Stimulated activated CD8-positive, alpha-beta memory T cell treated with anti-CD3 and anti-CD28 coated beads, Interleukin-12 subunit alpha, Interleukin-12 subunit beta, amount 100 ng/mL, for 4 hours (primary cell): ENCODE measurements around the gene FTH1.

Source experiments
- DNase-seq: peaks from one replicate; pipeline ENCODE4 v3.0.0-alpha.2; 2020; ENCODE audit warnings: low read depth

The FTH1 gene

GRCh38 chr11:61948505-61948904 lies 18.9 kb downstream of the FTH1 start:
- DNase-seq, result no peak

GRCh38 chr11:61947486-61948210 lies 19.8 kb downstream of the FTH1 start:
- DNase-seq, result no peak

DNA sequence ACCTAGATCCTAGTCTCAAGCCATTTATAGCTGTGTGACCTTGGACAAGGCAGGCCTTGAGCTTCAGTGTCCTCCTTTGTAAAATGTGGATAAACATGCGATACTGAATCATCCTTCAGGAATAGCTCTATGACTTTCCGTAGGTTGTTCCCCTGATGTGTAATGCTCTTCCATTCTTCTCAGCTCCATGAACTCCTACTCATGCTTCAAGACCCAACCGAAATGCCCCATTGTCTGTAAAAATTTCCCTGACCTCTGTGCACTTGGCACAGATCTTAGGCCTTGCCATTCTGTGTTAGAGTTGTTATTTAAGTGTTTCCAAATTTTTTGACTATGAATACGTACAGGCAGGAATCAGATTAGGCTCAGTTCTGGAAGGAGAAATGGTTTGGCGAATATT lies 20.5 kb downstream of the FTH1 start:
- DNase-seq, result no peak

DNA sequence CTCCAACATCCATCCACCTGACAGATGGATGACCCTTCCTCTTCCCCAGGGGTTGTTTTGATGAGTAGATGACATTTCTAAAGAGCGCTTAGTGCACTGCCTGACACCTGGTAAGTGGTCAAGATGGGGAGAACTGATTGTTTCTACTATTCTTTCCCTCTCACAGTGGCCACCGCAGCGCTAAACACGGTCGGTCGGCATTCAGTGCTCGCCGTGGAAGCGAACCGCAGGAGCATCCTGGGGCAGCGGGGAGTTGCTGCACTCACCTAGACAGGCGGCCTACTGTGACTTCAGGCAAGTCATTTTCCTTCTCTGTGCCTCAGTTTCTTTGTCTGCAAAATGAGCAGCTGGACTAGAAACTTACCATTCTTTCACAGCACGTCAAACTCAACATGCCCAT lies 22.2 kb downstream of the FTH1 start:
- DNase-seq, result no peak

DNA sequence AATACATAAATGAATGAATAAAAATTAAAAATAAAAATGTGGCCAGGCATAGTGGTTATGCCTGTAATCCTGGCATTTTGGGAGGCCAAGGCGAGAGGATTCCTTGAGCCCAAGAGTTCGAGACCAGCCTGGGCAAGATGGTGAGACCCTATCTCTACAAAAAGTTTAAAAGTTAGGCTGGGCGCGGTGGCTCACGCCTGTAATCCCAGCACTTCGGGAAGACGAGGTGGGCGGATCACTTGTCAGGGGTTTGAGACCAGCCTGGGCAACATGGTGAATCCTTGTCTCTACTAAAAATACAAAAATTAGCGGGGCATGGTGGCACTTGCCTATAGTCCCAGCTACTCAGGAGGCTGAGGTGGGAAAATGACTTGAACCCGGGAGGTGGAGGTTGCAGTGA lies 27.0 kb downstream of the FTH1 start:
- no peak for DNase-seq

- DNase-seq, result no peak
Observed at GRCh38 chr11:61935861-61936260, 31.6 kb downstream of the FTH1 start.

DNA sequence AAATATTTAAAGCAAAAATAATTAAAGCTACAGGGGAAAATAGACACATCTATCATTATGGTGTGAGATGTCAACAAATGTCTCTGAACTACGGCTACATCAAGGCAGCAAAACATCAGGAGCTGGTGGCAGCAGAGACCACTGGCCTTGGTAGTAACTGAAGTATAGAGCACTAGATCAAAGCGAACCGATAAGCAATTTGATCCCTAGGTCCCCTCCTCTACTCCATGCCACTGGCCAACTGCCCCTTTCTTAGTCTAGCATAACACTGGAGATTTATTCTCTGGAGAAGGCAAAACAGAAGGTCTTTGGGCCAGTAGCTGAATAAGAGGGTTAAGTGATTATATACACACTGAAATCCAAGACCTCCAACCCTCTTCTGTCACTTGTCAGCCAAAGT lies 36.5 kb downstream of the FTH1 start:
- no peak for DNase-seq

DNA sequence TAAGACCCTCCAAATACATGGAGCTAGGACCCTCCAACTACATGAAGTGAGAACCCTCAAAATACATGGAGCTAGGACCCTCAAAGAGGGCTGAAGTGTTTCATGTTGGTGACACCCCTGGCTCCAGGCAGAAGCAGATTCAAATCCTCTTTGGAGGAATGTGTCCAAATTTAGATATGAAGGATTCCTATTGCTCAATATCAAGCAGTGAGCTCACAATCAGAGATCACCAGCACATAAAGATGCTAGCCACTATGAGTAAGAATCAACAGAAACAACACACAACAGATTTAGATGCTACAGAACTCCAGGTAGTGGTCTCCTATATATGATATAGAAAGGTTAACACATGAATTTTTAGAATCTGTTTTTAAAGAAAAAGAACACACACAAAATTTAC lies 38.8 kb downstream of the FTH1 start:
- DNase-seq, result no peak

DNA sequence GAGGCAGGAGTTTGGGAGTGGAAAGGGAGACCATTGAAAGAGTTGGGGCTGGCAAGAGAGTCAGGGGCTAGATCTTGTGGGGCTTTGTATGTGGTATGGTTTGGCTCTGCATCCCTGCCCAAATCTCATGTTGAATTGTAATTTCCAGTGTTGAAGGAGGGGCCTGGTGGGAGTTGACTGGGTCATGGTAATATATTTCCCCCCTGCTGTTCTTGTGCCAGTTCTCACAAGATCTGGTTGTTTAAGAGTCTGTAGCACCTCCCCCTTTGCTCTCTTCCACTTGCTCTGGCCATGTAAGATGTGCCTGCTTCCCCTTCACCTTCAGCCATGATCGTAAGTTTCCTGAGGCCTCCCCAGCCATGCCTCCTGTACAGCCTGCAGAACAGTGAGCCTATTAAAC lies 39.9 kb downstream of the FTH1 start:
- no peak for DNase-seq

DNA sequence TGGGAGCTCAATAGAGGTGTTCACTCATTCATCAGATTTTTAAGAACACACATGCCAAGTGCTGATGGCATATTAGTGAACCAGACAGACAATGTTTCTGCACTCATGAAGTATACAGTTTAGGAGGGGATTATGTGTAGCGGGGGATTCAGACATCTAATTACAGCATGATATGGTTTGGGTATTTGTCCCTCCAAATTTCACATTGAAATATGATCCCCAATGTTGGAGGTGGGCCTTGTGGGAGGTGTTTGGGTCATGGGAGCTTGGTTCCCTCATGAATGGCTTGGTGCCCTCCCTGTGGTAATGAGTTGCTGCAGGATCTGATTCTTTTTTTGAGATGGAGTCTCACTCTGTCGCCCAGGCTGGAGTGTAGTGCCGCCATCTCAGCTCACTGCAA lies 41.2 kb downstream of the FTH1 start:
- no peak for DNase-seq

DNA sequence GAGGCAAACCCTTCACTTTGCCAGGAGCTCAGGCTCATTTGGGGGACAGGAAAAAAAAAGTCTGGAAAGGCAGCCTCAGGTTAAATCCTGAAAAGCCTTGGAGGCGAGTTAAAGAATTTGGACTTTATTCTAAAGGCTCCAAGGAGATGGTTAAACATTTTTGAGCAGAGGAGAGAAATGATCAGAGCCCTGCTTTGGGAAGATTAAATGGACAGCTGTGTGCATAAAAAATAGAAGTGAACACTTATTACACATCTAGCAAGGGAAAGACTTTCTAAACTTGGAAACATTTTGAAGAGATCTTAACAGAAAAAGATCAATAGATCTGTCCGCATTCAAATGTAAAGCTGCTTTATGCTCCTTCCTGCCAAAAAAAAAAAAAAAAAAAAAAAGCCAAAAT lies 41.7 kb downstream of the FTH1 start:
- no peak for DNase-seq

GRCh38 chr11:61924064-61924455 lies 43.4 kb downstream of the FTH1 start:
- no peak for DNase-seq

GRCh38 chr11:61923166-61924063 lies 44.0 kb downstream of the FTH1 start:
- DNase-seq, result no peak

GRCh38 chr11:61922539-61922938 lies 44.9 kb downstream of the FTH1 start:
- DNase-seq, result no peak

DNA sequence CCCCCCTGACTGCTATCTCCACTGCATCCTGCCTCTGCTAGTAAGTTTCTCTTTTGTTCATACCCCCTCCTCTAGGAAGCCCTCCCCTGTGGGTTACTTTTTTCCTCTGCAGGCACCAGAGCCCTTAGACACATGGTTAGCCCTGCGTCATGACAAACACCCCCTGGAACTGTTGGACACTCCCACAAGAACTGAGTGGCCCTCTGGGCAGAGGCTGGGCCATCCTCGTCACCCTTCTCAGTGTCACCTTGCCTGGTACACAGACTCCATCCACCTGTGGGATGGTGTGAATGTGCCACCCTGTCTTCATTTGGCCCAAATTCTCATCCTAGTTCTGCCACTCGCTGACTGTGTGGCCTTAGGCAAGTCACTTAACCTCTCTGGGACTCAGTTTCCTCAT lies 46.0 kb downstream of the FTH1 start:
- DNase-seq, result no peak

DNA sequence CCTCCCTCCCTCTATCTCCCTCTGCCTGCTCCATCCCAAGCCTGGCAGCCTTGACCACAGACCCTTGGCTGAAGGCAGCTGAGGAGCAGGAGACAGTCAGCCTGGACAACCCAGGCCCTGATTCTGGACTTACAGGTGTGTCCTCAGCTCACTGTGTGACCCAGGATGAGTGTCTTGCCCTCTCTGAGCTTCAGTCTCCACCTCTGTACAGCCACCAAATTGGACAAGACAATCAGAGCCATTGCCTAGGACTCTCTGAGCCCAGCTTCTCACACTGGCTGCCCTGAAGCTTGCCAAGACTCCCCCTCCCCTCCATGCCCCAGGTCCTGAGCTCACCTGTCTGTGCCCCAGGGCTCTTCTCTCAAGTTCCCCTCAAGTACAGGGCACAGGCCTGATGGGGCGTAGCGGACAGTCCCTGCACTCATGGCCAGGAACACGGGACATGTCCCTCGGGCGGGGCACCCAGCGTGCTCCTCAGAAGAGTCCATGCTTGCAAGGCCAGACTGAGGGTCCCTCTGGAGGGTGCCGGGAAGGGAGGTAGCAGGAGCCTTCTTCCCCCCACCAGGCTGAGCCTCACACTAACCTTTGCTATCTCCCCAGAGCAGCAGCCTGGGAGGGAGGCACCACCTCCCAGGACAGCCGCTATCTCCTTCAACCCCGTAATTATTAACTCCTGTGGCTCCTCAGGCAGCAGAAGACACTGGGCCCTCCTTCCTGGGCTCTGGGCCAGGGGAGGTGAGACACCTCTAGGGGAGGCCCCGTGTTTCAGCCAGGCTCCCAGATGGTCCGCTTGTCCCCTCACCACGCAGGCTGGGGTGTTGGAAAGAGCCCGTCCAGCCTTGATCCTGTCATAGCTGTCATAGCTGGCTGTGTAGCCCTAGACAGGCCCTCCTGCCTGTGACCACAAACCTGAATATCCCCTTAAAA lies 47.5 kb downstream of the FTH1 start:
- DNase-seq, result no peak

DNA sequence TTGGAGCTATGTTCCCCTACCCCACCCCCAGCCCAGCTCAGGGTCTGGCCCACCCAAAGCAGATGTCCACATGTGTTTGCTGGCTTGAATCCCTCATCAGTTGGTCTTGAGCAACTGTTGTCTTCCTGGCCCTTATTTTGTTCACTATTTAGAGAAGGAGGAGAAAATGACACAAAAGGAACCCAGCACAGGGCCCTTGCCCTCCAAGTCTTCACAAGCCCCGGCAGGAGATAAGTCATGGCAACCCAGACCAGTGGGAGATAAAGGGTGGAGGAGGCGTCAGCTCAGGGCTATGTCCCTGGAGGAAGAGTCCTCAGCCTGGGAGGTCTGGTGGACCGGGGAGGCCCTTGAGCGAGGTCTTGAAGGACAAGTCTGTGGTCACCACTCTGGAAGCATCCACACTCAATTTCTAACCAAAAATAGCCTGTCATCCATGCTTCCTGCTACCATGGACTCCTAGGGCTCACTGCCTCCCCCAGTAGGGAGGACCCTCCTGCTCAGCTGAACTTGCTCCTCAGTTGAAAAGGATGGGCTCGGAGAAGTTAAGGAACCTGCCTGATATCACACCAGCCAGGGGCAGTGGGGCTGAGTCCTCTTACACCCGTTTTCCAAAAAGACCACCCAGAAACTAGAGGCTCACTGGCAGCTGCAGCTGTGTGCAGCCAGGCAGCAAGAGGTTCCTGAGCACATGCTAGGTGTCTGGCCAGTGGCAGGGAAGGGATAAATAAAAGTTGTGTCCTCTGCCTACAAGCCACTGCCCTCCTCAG lies 48.3 kb downstream of the FTH1 start:
- no peak for DNase-seq

- no peak for DNase-seq
Observed at GRCh38 chr11:61918251-61918937, 49.0 kb downstream of the FTH1 start.

GRCh38 chr11:61917334-61918109 lies 49.9 kb downstream of the FTH1 start, which contains the start of gene RAB3IL1:
Gene RAB3IL1 (minus strand): TSS chr11:61917566. CDS start chr11:61917367, 199 bp downstream.
- DNase-seq, result no peak

- no peak for DNase-seq
Observed at GRCh38 chr11:61916737-61917333, 50.6 kb downstream of the FTH1 start.
